Vagina (tissue), 2 donors: ENCODE measurements around the gene HOXB5. TPM values are rescaled to one million over a fixed set of nuclear protein-coding genes. Genes with fewer than 3 reads are reported as not detected.

Source experiments
- DNase-seq, 2 donors: peaks; one replicate each; pipeline ENCODE4 v3.0.0-alpha.2; 2017; ENCODE audit errors: extremely low spot score in 2 of 2
- H3K27ac ChIP-seq: fragments of 200-600 bp; sonication (generic); one replicate; pipeline ENCODE4 v1.5.1; 2019
- H3K27me3 ChIP-seq: fragments of 200-600 bp; sonication (generic); one replicate; pipeline ENCODE4 v1.5.1; 2019
- H3K36me3 ChIP-seq, 2 donors: fragments of 200-600 bp; sonication (generic); one replicate each; pipeline ENCODE4 v1.5.1; 2017 to 2019
- H3K4me1 ChIP-seq: fragments of 200-600 bp; sonication (generic); one replicate; pipeline ENCODE4 v1.5.1; 2019
- H3K4me3 ChIP-seq, 2 donors: fragments of 200-600 bp; sonication (generic); 1 replicate in 1 of 2; 2 replicates in 1 of 2; pipeline ENCODE4 v1.5.1; 2016 to 2019
- H3K9me3 ChIP-seq: fragments of 200-600 bp; sonication (generic); one replicate; pipeline ENCODE4 v1.5.1; 2019
- POLR2A ChIP-seq, 2 donors: fragments of 450-650 bp; IDR thresholded peaks; one replicate each; pipeline ENCODE4 v1.6.1; 2017; ENCODE audit warnings: antibody characterized with exemption in 2 of 2, mild to moderate bottlenecking in 2 of 2, moderate library complexity in 2 of 2
- POLR2AphosphoS5 ChIP-seq, 2 donors: sonication (generic); formaldehyde crosslinking; IDR thresholded peaks; one replicate each; pipeline ENCODE4 v1.9.0; 2017; ENCODE audit warnings: antibody characterized with exemption in 2 of 2, mild to moderate bottlenecking in 2 of 2, low read depth in 1 of 2; ENCODE audit not compliant: insufficient read depth in 1 of 2
- intact Hi-C: fragments of 100-400 bp; cut with DNase I; formaldehyde crosslinking; loops from one replicate; pipeline ENCODE4 v1.15.1; 2023
- total RNA-seq: library from RNA; depleted of rRNA; stranded (reverse); fragments of >200 nt; gene quantifications from one replicate; pipeline ENCODE4 v1.2.3, GENCODE V29; 2016
- TF ChIP-seq, protein P1 (sequence below), 3 experiments: fragments of 450-650 bp in 2 of 3; fragments of 200-600 bp in 1 of 3; sonication (generic) in 1 of 3; IDR thresholded peaks; one replicate each; pipeline ENCODE4 v1.5.1; 2017 to 2019; ENCODE audit warnings: antibody characterized with exemption in 3 of 3, mild to moderate bottlenecking in 2 of 3, moderate library complexity in 2 of 3

The HOXB5 gene
- total RNA-seq: 0.74 TPM

DNA sequence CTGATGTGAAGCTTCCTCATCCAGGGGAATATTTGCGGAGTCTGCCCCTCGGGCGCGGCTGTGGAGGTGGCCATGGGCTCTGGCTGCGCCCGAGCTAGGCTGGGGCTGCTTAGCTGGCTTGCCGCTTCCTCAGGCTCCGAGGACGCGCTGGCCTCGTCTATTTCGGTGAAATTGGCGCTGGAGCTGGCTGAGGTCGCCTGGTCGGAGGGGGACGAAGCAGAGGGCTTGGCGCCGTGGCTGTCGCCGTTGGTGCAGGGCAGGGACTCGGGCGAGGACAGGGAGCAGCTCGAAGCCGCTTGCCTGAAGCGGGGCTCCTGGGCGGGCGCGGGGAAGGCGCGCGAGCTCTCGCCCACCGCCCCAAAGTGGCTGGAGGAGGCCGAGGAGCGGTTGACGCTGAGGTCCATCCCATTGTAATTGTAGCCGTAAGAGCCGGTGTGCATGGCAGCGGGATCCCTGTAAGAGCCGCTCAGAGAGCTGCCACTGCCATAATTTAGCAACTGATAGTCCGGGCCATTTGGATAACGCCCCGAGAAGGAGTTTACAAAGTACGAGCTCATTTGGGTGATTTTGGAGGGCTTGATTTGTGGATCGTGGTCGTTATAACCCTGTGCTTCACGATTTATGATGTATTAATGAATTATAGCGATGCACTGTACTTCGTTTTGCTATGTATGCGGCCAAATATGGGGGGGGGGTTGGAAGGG lies at the start of gene HOXB5:
Gene HOXB5 (minus strand): TSS at position 654 of the 704 bp plus-strand sequence. CDS start 97 bp downstream, at position 557.
- H3K4me1 ChIP-seq: peaks cover 28% of the 10 kb centered on the region
- intact Hi-C loops: loop anchor here (10.0 kb wide), 1 partner anchor 568 kb away; no protein-coding TSS in a partner anchor
- TF ChIP-seq POLR2AphosphoS5 (IDR thresholded peaks at IDR 0.05; ENCODE audit: insufficient read depth in 1 of 2, low read depth in 1 of 2) (no peak), POLR2A (IDR thresholded peaks at IDR 0.05) (no peak)
- TF ChIP-seq, protein P1, sequence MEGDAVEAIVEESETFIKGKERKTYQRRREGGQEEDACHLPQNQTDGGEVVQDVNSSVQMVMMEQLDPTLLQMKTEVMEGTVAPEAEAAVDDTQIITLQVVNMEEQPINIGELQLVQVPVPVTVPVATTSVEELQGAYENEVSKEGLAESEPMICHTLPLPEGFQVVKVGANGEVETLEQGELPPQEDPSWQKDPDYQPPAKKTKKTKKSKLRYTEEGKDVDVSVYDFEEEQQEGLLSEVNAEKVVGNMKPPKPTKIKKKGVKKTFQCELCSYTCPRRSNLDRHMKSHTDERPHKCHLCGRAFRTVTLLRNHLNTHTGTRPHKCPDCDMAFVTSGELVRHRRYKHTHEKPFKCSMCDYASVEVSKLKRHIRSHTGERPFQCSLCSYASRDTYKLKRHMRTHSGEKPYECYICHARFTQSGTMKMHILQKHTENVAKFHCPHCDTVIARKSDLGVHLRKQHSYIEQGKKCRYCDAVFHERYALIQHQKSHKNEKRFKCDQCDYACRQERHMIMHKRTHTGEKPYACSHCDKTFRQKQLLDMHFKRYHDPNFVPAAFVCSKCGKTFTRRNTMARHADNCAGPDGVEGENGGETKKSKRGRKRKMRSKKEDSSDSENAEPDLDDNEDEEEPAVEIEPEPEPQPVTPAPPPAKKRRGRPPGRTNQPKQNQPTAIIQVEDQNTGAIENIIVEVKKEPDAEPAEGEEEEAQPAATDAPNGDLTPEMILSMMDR (IDR thresholded peaks at IDR 0.05): no peak
- H3K9me3 ChIP-seq: no peaks in the 10 kb centered on the region
- H3K27ac ChIP-seq: no peak within 1 kb of the TSS
- H3K4me3 ChIP-seq: peak within 1 kb of the TSS in 1 of 2 donors; percentile 11
- no peak for DNase-seq
- no peaks in the 10 kb centered on the region for H3K36me3 ChIP-seq
- H3K27me3 ChIP-seq: peaks cover 6% of the 10 kb centered on the region

DNA sequence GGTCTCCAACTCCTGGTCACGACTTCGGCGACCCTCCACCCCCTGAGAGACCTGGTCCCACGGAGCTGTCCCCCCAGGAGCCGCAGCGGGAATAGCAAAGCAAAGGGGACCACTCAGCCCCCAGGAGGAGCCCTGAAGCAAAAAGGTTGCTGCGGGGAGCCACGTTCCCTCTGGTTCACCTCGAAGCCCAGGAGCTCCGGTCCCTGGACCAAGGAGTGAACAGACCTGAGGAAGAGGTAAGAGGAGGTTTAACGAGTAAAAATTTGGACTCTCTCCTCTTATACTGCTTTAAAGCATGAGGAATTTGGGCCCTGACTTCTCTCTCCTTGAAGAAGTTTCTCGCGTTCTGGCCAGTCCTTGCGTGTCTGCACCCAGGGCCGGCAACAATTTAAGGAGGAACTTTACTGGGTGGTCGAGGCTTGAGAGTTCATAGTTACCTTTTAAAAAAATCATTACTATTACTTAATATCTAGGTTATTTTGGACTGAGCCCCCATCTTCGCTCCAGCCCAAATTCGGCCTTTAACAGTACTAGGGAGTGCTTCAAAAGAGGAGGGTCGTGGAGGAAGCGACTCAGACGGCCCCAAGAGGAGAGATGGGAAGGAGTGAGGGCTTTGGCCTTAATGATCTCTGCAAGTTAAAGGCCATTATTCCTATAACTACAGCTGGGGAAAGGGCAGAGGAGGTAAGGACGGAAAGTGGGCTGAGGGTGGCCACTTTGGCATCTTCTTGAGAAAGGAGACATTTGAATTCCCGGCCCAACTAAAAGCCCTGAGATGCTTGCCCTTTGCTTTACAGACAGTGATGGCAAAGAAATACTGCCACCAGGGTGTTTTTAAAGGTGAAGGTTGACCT lies 49.5 kb upstream of the HOXB5 start:
- intact Hi-C loops: no loop called here
- DNase-seq: no peak
- H3K27ac ChIP-seq: no peak overlapping the region
- no peak overlapping the region for H3K4me3 ChIP-seq
- peaks cover 5% of the 10 kb centered on the region for H3K27me3 ChIP-seq
- peaks cover 16% of the 10 kb centered on the region for H3K4me1 ChIP-seq
- TF ChIP-seq, protein P1 (IDR thresholded peaks at IDR 0.05): no peak
- no peak for TF ChIP-seq POLR2A (IDR thresholded peaks at IDR 0.05)
- TF ChIP-seq POLR2AphosphoS5 (IDR thresholded peaks at IDR 0.05; ENCODE audit: insufficient read depth in 1 of 2, low read depth in 1 of 2): no peak
- no peaks in the 10 kb centered on the region for H3K9me3 ChIP-seq
- no peaks in the 10 kb centered on the region for H3K36me3 ChIP-seq

DNA sequence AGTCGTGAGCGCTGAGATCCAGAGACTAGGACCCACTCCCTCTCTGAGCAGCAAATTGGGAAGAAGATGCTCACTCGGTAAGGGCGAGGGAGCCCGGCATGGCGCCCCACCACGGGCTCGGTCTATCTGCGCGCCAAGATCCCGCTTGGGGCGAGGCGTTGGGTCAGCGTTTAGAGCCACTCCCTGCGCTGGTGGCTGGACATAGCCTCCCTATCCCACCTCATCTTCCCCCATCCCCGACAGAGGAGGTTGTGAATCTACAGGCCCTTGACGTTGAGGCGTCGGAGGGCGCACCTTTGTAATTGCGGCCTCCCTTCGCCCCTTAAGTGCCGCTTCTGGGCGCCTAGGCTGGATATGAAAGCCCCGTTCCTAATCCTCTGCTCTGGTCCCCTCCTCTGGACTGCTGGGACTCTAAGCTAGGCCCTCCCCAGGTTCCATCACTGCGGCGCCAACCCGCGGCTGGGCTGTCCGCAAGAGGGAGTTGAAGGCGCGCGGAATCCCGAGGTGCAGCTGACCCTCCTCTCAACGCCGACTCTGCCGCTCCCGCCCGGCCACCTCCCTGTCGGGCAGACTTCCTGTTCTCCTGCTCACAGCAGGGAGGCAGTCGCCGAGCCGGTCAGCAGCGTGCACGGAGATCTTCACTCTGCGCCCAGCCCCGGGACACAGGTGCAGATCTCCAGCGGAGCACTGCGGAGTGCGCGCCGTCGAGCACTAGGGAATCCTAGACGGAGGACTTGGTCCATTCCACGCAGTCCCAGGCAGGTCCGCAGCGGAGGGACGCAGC lies 48.7 kb upstream of the HOXB5 start:
- no peak overlapping the region for H3K27ac ChIP-seq
- no peaks in the 10 kb centered on the region for H3K9me3 ChIP-seq
- DNase-seq: no peak
- H3K4me3 ChIP-seq: no peak overlapping the region
- TF ChIP-seq POLR2AphosphoS5 (IDR thresholded peaks at IDR 0.05; ENCODE audit: insufficient read depth in 1 of 2, low read depth in 1 of 2) (no peak), POLR2A (IDR thresholded peaks at IDR 0.05) (no peak)
- TF ChIP-seq, protein P1 (IDR thresholded peaks at IDR 0.05): no peak
- H3K27me3 ChIP-seq: peaks cover 5% of the 10 kb centered on the region
- intact Hi-C loops: no loop called here
- no peaks in the 10 kb centered on the region for H3K36me3 ChIP-seq
- H3K4me1 ChIP-seq: peaks cover 9% of the 10 kb centered on the region

DNA sequence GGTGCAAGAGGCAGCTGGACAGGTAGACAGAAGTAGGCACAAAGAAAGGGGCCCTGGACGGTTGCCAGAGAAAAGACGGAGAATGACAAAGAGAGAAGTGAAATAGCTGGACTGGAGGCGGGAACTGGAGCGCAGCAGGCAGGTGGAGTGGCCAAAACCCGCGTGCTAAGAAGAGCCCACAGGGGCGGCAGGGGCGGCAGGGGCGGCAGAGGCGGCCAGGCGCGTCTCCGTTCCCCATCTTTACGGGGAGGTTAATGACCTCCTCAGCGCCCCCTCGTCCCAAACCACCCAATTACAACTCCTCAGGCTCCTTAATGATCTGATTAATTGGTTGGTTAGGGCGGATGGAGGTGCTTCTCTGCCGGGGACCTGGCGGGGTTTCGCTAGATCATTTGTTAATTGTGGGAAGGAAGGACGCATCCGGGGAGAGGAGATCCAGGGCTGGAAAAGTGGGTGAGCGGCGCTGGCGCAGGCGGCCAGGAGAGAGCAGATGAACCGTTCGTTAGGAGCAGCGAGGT lies 48.0 kb upstream of the HOXB5 start:
- H3K27me3 ChIP-seq: peaks cover 5% of the 10 kb centered on the region
- H3K4me1 ChIP-seq: peaks cover 6% of the 10 kb centered on the region
- no peak overlapping the region for H3K4me3 ChIP-seq

More for the DNA sequence above, 48.0 kb upstream of the HOXB5 start:
- TF ChIP-seq POLR2AphosphoS5 (IDR thresholded peaks at IDR 0.05; ENCODE audit: insufficient read depth in 1 of 2, low read depth in 1 of 2): no peak
- TF ChIP-seq, protein P1 (IDR thresholded peaks at IDR 0.05): no peak
- no peak for TF ChIP-seq POLR2A (IDR thresholded peaks at IDR 0.05)
- Histone ChIP-seq H3K36me3 (no peaks in the 10 kb centered on the region), H3K9me3 (no peaks in the 10 kb centered on the region), H3K27ac (no peak overlapping the region)
- intact Hi-C loops: no loop called here
- no peak for DNase-seq
